IPS-18c (cell line): Measurements from ENCODE around the gene FGF2.
"Not testable (repeated sequence)": the region's sequence is repeated elsewhere in the genome, so short reads cannot be mapped to it uniquely, and the experiment has no call there.

ENCODE experiments used
- H3K4me3 ChIP-seq: 2 replicates; pipeline ENCODE4 v1.7.0; 2013; ENCODE audit warnings: low read depth, mild to moderate bottlenecking, low read length, moderate library complexity; ENCODE audit not compliant: insufficient read depth
- H3K9me3 ChIP-seq: one replicate; pipeline ENCODE4 v1.6.1; 2013; ENCODE audit warnings: mild to moderate bottlenecking, low read length, moderate library complexity; ENCODE audit not compliant: control insufficient read depth, insufficient read depth

Gene FGF2

GRCh38 chr4:122861172-122861943 lies 34.7 kb downstream of the FGF2 start:
- no peak overlapping the region for H3K4me3 ChIP-seq
- no peaks in the 10 kb centered on the region for H3K9me3 ChIP-seq

- H3K9me3 ChIP-seq: no peaks in the 10 kb centered on the region
- no peak overlapping the region for H3K4me3 ChIP-seq
Observed at GRCh38 chr4:122863639-122864038, 37.0 kb downstream of the FGF2 start.

- Histone ChIP-seq H3K9me3 (no peaks in the 10 kb centered on the region), H3K4me3 (no peak overlapping the region)
Observed at GRCh38 chr4:122865425-122865824, 38.8 kb downstream of the FGF2 start.

- not testable (repeated sequence) for H3K9me3 ChIP-seq, H3K4me3 ChIP-seq
Observed at GRCh38 chr4:122868235-122868634, 41.6 kb downstream of the FGF2 start.

- no peak overlapping the region for H3K4me3 ChIP-seq
- H3K9me3 ChIP-seq: no peaks in the 10 kb centered on the region
Observed at GRCh38 chr4:122873146-122873545, 46.5 kb downstream of the FGF2 start.

- no peaks in the 10 kb centered on the region for H3K9me3 ChIP-seq
- H3K4me3 ChIP-seq: no peak overlapping the region
Observed at GRCh38 chr4:122873821-122874593, 47.4 kb downstream of the FGF2 start.

- H3K9me3 ChIP-seq: no peaks in the 10 kb centered on the region
- no peak overlapping the region for H3K4me3 ChIP-seq
Observed at GRCh38 chr4:122875949-122876348, 49.3 kb downstream of the FGF2 start.

GRCh38 chr4:122876456-122876855 lies 49.8 kb downstream of the FGF2 start:
- Histone ChIP-seq H3K9me3 (no peaks in the 10 kb centered on the region), H3K4me3 (no peak overlapping the region)

- no peaks in the 10 kb centered on the region for H3K9me3 ChIP-seq
- no peak overlapping the region for H3K4me3 ChIP-seq
Observed at GRCh38 chr4:122879001-122879400, 52.4 kb downstream of the FGF2 start.

GRCh38 chr4:122882857-122883735 lies 56.5 kb downstream of the FGF2 start:
- H3K4me3 ChIP-seq: no peak overlapping the region
- no peaks in the 10 kb centered on the region for H3K9me3 ChIP-seq

GRCh38 chr4:122884499-122884898 lies 57.9 kb downstream of the FGF2 start:
- H3K9me3 ChIP-seq: no peaks in the 10 kb centered on the region
- H3K4me3 ChIP-seq: no peak overlapping the region

GRCh38 chr4:122889726-122890125 lies 63.1 kb downstream of the FGF2 start:
- H3K9me3 ChIP-seq: no peaks in the 10 kb centered on the region
- no peak overlapping the region for H3K4me3 ChIP-seq

GRCh38 chr4:122890147-122890795 lies 63.6 kb downstream of the FGF2 start:
- Histone ChIP-seq H3K9me3 (no peaks in the 10 kb centered on the region), H3K4me3 (no peak overlapping the region)

GRCh38 chr4:122894827-122895226 lies 68.2 kb downstream of the FGF2 start:
- Histone ChIP-seq H3K9me3 (no peaks in the 10 kb centered on the region), H3K4me3 (no peak overlapping the region)

- Histone ChIP-seq H3K4me3 (no peak overlapping the region), H3K9me3 (no peaks in the 10 kb centered on the region)
Observed at GRCh38 chr4:122895336-122895995, 68.8 kb downstream of the FGF2 start.

- Histone ChIP-seq H3K4me3 (no peak overlapping the region), H3K9me3 (no peaks in the 10 kb centered on the region)
Observed at GRCh38 chr4:122896270-122896669, 69.6 kb downstream of the FGF2 start.
